ENCODE measurements around the gene HIKESHI.
"Not testable (repeated sequence)": the region's sequence is repeated elsewhere in the genome, so short reads cannot be mapped to it uniquely, and the experiment has no call there.

Gene HIKESHI

GRCh38 chr11:86314636-86315035 lies 12.6 kb downstream of the HIKESHI start:
- no peak for TF ChIP-seq CTCF (IDR thresholded peaks at IDR 0.05; ENCODE audit: low read depth, low read length, missing control alignments)
- DNase-seq (ENCODE audit: low read depth): no peak
- in situ Hi-C loops (cut with HindIII; ENCODE audit: low sequenced_read_pairs): no loop called here
- no peak overlapping the region for H3K4me3 ChIP-seq (ENCODE audit: low read depth, low read length)

- TF ChIP-seq CTCF (IDR thresholded peaks at IDR 0.05; ENCODE audit: low read depth, low read length, missing control alignments): no peak
- H3K4me3 ChIP-seq (ENCODE audit: low read depth, low read length): no peak overlapping the region
- DNase-seq (ENCODE audit: low read depth): no peak
- in situ Hi-C loops (cut with HindIII; ENCODE audit: low sequenced_read_pairs): no loop called here
Observed at GRCh38 chr11:86335131-86335767, 33.2 kb downstream of the HIKESHI start.

GRCh38 chr11:86337227-86337626 lies 35.2 kb downstream of the HIKESHI start:
- no peak for TF ChIP-seq CTCF (IDR thresholded peaks at IDR 0.05; ENCODE audit: low read depth, low read length, missing control alignments)
- no peak overlapping the region for H3K4me3 ChIP-seq (ENCODE audit: low read depth, low read length)
- DNase-seq (ENCODE audit: low read depth): no peak
- in situ Hi-C loops (cut with HindIII; ENCODE audit: low sequenced_read_pairs): no loop called here

GRCh38 chr11:86341382-86341781 lies 39.3 kb downstream of the HIKESHI start:
- TF ChIP-seq CTCF (IDR thresholded peaks at IDR 0.05; ENCODE audit: low read depth, low read length, missing control alignments): no peak
- H3K4me3 ChIP-seq (ENCODE audit: low read depth, low read length): no peak overlapping the region
- in situ Hi-C loops (cut with HindIII; ENCODE audit: low sequenced_read_pairs): no loop called here
- DNase-seq (ENCODE audit: low read depth): no peak

GRCh38 chr11:86346513-86346912 lies 44.5 kb downstream of the HIKESHI start:
- no peak for TF ChIP-seq CTCF (IDR thresholded peaks at IDR 0.05; ENCODE audit: low read depth, low read length, missing control alignments)
- no peak for DNase-seq (ENCODE audit: low read depth)
- in situ Hi-C loops (cut with HindIII; ENCODE audit: low sequenced_read_pairs): no loop called here
- no peak overlapping the region for H3K4me3 ChIP-seq (ENCODE audit: low read depth, low read length)

GRCh38 chr11:86355256-86355655 lies 53.2 kb downstream of the HIKESHI start:
- DNase-seq (ENCODE audit: low read depth): no peak
- no peak overlapping the region for H3K4me3 ChIP-seq (ENCODE audit: low read depth, low read length)
- TF ChIP-seq CTCF (IDR thresholded peaks at IDR 0.05; ENCODE audit: low read depth, low read length, missing control alignments): no peak
- in situ Hi-C loops (cut with HindIII; ENCODE audit: low sequenced_read_pairs): no loop called here

- H3K4me3 ChIP-seq (ENCODE audit: low read depth, low read length); DNase-seq (ENCODE audit: low read depth); in situ Hi-C loops (cut with HindIII; ENCODE audit: low sequenced_read_pairs): not testable (repeated sequence)
Observed at GRCh38 chr11:86357412-86357811, 55.4 kb downstream of the HIKESHI start.

All from astrocyte of the cerebellum (primary cell).